ENCODE data around the gene ZNHIT1.

The ZNHIT1 gene

GRCh38 chr7:101207459-101207858 is 10.5 kb upstream of the ZNHIT1 start:
- DNase-seq (ENCODE audit: low spot score): no peak
- TF ChIP-seq CTCF (IDR thresholded peaks at IDR 0.05; ENCODE audit: borderline replicate concordance, control extremely low read depth, extremely low read depth, insufficient read depth, missing control alignments): no peak
- in situ Hi-C loops (cut with MboI; ENCODE audit: low sequenced_read_pairs, unreplicated experiment): no loop called here

- no peak for TF ChIP-seq CTCF (IDR thresholded peaks at IDR 0.05; ENCODE audit: borderline replicate concordance, control extremely low read depth, extremely low read depth, insufficient read depth, missing control alignments)
- DNase-seq (ENCODE audit: low spot score): no peak
- in situ Hi-C loops (cut with MboI; ENCODE audit: low sequenced_read_pairs, unreplicated experiment): no loop called here
Measured at GRCh38 chr7:101208794-101209193, 9.2 kb upstream of the ZNHIT1 start.

- DNase-seq (ENCODE audit: low spot score): no peak
- in situ Hi-C loops (cut with MboI; ENCODE audit: low sequenced_read_pairs, unreplicated experiment): no loop called here
- no peak for TF ChIP-seq CTCF (IDR thresholded peaks at IDR 0.05; ENCODE audit: borderline replicate concordance, control extremely low read depth, extremely low read depth, insufficient read depth, missing control alignments)
Measured at GRCh38 chr7:101210143-101210542, 7.8 kb upstream of the ZNHIT1 start.

DNA sequence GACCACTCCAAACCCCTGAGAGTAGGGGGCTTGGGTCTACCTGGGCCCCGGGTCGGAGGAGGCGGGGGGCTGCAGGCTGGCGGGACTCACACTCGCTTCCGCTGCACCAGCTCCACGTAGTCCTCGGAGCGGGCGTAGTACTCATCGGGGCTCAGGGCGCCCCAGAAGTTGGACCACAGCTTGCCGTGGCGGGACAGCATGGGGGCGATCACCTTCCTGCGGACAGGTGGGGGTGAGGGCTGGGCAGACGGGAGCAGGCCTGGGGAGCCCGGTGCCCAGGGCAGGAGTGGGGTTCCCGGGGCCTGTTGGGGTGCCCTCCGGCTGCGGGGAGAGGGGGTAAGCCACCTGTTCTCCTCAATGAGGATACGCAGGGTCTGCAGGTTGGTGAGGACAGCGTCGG is 6.5 kb upstream of the ZNHIT1 start:
- TF ChIP-seq CTCF (IDR thresholded peaks at IDR 0.05; ENCODE audit: borderline replicate concordance, control extremely low read depth, extremely low read depth, insufficient read depth, missing control alignments): no peak
- in situ Hi-C loops (cut with MboI; ENCODE audit: low sequenced_read_pairs, unreplicated experiment): no loop called here
- DNase-seq (ENCODE audit: low spot score): no peak

DNA sequence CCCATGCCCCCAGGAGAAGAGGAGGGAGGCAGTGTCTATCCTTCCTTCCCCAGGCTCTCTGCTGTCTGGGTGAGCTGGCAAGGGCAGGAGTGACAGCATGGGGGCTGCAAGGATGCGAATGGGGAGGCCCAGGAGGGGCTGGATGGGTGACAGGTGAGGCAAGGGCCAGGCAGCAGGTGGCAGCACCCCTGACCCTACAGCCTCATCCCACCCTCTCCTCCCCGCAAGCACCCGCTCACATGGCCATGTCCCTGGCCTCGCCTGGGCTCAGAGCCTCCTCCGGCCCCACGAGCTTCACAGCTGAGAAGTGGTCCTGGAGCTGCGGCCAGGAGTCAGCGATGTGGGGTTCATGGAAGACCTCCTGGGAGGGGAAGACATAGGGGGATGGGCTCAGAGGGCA is 6.0 kb upstream of the ZNHIT1 start:
- in situ Hi-C loops (cut with MboI; ENCODE audit: low sequenced_read_pairs, unreplicated experiment): no loop called here
- DNase-seq (ENCODE audit: low spot score): no peak

GRCh38 chr7:101216001-101216859 is 1.7 kb upstream of the ZNHIT1 start:
- in situ Hi-C loops (cut with MboI; ENCODE audit: low sequenced_read_pairs, unreplicated experiment): no loop called here
- DNase-seq (ENCODE audit: low spot score): no peak
- TF ChIP-seq CTCF (IDR thresholded peaks at IDR 0.05; ENCODE audit: borderline replicate concordance, control extremely low read depth, extremely low read depth, insufficient read depth, missing control alignments): no peak

More for the DNA sequence above, 6.0 kb upstream of the ZNHIT1 start:
- no peak for TF ChIP-seq CTCF (IDR thresholded peaks at IDR 0.05; ENCODE audit: borderline replicate concordance, control extremely low read depth, extremely low read depth, insufficient read depth, missing control alignments)
